Natural killer cell (primary cell): ENCODE measurements around the gene ARMCX2. TPM values are rescaled to one million over a fixed set of nuclear protein-coding genes. Genes with fewer than 3 reads are reported as not detected.

Experiments used
- ATAC-seq, 3 donors: fragments of 150-1000 bp in 2 of 3; fragments of 200-7000 bp in 1 of 3; cut with Tn5 transposase; 1 replicate in 1 of 3; 2 replicates in 2 of 3; pipeline ENCODE4 v1.10.0; 2021; ENCODE audit warnings: mild to moderate bottlenecking in 2 of 3, moderate library complexity in 2 of 3
- DNase-seq, 2 donors: peaks; one replicate each; pipeline versions ENCODE4 v3.0.0 to v3.0.0-alpha.2; 2013 to 2021; ENCODE audit warnings: mixed read lengths in 1 of 2
- H3K27ac ChIP-seq: one replicate; pipeline ENCODE4 v1.5.1; 2013; ENCODE audit warnings: mild to moderate bottlenecking, low read length
- H3K27me3 ChIP-seq: one replicate; pipeline ENCODE4 v1.6.1; 2013; ENCODE audit warnings: low read length; ENCODE audit not compliant: control insufficient read depth, insufficient read depth
- H3K36me3 ChIP-seq: one replicate; pipeline ENCODE4 v1.6.1; 2013; ENCODE audit warnings: low read length; ENCODE audit not compliant: control insufficient read depth, insufficient read depth
- H3K4me1 ChIP-seq: one replicate; pipeline ENCODE4 v1.6.1; 2013; ENCODE audit warnings: low read length; ENCODE audit not compliant: control insufficient read depth, insufficient read depth
- H3K4me3 ChIP-seq: one replicate; pipeline ENCODE4 v1.5.1; 2013; ENCODE audit warnings: low read length
- H3K9me3 ChIP-seq: one replicate; pipeline ENCODE4 v1.6.1; 2013; ENCODE audit warnings: low read length; ENCODE audit not compliant: control insufficient read depth, insufficient read depth
- H3K27ac Mint-ChIP-seq, 2 donors: one replicate each; pipeline ENCODE4 v1.8.0; 2022; ENCODE audit warnings: mild to moderate bottlenecking in 2 of 2, mixed read lengths in 2 of 2, moderate library complexity in 1 of 2
- H3K27me3 Mint-ChIP-seq, 2 donors: one replicate each; pipeline ENCODE4 v1.8.0; 2022; ENCODE audit warnings: low read depth in 2 of 2, mixed read lengths in 2 of 2
- H3K36me3 Mint-ChIP-seq: one replicate; pipeline ENCODE4 v1.8.0; 2022; ENCODE audit warnings: mixed read lengths
- H3K4me1 Mint-ChIP-seq, 2 donors: one replicate each; pipeline ENCODE4 v1.8.0; 2022; ENCODE audit warnings: mixed read lengths in 2 of 2
- H3K4me3 Mint-ChIP-seq: one replicate; pipeline ENCODE4 v1.8.0; 2022; ENCODE audit warnings: mild to moderate bottlenecking, moderate library complexity, mixed read lengths
- H3K9me3 Mint-ChIP-seq, 2 donors: one replicate each; pipeline ENCODE4 v1.8.0; 2022; ENCODE audit warnings: mixed read lengths in 2 of 2
- WGBS: methylation state at CpG from one replicate; pipeline ENCODE4 v1.1.7; 2013; ENCODE audit warnings: missing lambda C conversion rate; ENCODE audit not compliant: insufficient coverage; 5-methylcytosine and 5-hydroxymethylcytosine counted together
- intact Hi-C: fragments of 100-400 bp; cut with micrococcal nuclease; formaldehyde crosslinking; loops from one replicate; pipeline ENCODE4 v1.14.2; 2022
- total RNA-seq, 4 donors: library from RNA; stranded (reverse); fragments of 120-200 nt in 1 of 4; gene quantifications; one replicate each; pipeline versions ENCODE4 v1.2.3 to v1.2.4, GENCODE V29; 2013 to 2022
- TF ChIP-seq, protein P1 (sequence below): fragments of 200-600 bp; IDR thresholded peaks from one replicate; pipeline ENCODE4 v1.8.0; 2022; ENCODE audit warnings: antibody characterized with exemption

Gene ARMCX2
- total RNA-seq, 3 donors from 2014 or later (not counting 1 experiment from before 2014, with no cell fraction given): 1.9 to 2.4 (median 2.1) TPM

DNA sequence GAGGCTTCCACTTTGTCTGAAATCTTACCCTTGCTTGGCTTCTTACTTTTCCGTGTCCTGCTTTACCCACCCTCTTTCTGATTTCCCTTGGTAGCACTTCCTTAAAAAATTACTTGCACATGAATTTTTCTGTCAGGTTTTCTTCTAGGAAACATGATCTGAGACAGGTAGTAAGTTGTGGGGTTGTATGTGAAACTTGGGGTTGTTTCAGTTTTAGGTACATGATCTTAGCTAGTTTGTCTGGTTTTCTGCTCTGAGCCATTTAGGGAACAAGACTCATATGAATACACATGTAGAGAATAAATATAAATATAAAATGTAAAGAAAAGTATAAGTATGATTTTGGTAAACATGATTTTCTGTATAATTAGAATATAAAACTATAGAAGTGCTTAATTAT lies 17.4 kb upstream of the ARMCX2 start:
- Mint-ChIP-seq H3K9me3 (no peaks in the 10 kb centered on the region), H3K4me3 (no peak overlapping the region), H3K4me1 (no peaks in the 10 kb centered on the region), H3K36me3 (no peaks in the 10 kb centered on the region), H3K27ac (no peak overlapping the region), H3K27me3 (peaks cover 11 to 43% of the 10 kb centered on the region in 2 donors)
- H3K36me3 ChIP-seq: no peaks in the 10 kb centered on the region
- intact Hi-C loops: no loop called here
- DNase-seq (no peak), ATAC-seq (no peak)
- WGBS: 100% methylated on average over 1 of the region's 1 CpG
- H3K27me3 ChIP-seq: no peaks in the 10 kb centered on the region
- no peak overlapping the region for H3K4me3 ChIP-seq
- TF ChIP-seq, protein P1, sequence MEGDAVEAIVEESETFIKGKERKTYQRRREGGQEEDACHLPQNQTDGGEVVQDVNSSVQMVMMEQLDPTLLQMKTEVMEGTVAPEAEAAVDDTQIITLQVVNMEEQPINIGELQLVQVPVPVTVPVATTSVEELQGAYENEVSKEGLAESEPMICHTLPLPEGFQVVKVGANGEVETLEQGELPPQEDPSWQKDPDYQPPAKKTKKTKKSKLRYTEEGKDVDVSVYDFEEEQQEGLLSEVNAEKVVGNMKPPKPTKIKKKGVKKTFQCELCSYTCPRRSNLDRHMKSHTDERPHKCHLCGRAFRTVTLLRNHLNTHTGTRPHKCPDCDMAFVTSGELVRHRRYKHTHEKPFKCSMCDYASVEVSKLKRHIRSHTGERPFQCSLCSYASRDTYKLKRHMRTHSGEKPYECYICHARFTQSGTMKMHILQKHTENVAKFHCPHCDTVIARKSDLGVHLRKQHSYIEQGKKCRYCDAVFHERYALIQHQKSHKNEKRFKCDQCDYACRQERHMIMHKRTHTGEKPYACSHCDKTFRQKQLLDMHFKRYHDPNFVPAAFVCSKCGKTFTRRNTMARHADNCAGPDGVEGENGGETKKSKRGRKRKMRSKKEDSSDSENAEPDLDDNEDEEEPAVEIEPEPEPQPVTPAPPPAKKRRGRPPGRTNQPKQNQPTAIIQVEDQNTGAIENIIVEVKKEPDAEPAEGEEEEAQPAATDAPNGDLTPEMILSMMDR: no peak
- H3K9me3 ChIP-seq: no peaks in the 10 kb centered on the region
- no peak overlapping the region for H3K27ac ChIP-seq
- no peaks in the 10 kb centered on the region for H3K4me1 ChIP-seq

DNA sequence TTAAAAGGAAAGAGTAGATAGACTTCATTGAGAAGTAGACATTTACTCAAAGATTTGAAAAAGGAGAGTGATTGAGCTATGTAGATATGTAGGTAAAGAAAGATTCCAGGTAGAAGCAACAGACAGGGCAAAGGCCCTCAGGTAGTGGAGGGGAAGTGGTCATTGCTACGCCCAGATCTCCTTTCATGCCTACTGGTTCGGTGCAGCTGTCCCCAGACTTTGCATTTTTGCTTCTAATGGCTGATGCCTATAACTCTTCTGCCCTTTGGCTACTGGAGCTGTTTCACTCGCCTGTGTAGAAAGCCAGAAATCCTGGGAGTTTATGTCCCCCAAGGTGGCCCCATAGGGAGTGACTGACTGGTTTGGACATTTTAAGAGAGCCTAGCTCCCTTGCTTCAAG lies 16.9 kb upstream of the ARMCX2 start:
- no peaks in the 10 kb centered on the region for H3K36me3 ChIP-seq
- intact Hi-C loops: no loop called here
- TF ChIP-seq, protein P1: no peak
- H3K9me3 ChIP-seq: no peaks in the 10 kb centered on the region
- H3K4me1 ChIP-seq: no peaks in the 10 kb centered on the region
- WGBS: 80% methylated on average over 3 of the region's 3 CpGs
- no peak for DNase-seq
- Mint-ChIP-seq H3K36me3 (no peaks in the 10 kb centered on the region), H3K4me3 (no peak overlapping the region), H3K4me1 (no peaks in the 10 kb centered on the region), H3K27ac (no peak overlapping the region), H3K9me3 (no peaks in the 10 kb centered on the region), H3K27me3 (peaks cover 11 to 43% of the 10 kb centered on the region in 2 donors)
- ATAC-seq: no peak
- no peak overlapping the region for H3K4me3 ChIP-seq
- no peaks in the 10 kb centered on the region for H3K27me3 ChIP-seq
- H3K27ac ChIP-seq: no peak overlapping the region

DNA sequence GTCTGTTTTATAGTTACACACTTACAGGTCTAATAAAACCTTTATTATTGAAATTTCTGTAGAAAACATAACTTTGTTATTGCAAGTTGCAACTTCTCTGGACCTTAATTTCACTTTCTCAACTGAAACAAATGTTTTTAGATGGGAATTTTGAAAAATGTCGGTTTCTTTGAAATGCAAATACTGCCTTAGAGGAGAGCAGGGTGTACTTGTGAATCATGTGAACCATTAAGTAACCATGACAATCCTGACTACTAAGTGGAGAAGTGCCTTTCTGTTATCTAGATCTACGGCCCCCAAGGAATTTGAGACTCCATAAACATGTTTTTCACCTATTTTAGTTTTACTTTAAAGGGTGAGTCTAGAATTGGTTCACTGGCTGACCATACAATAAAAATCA lies 8.5 kb upstream of the ARMCX2 start:
- no peaks in the 10 kb centered on the region for H3K9me3 ChIP-seq
- H3K27ac ChIP-seq: no peak overlapping the region
- H3K27me3 ChIP-seq: no peaks in the 10 kb centered on the region
- intact Hi-C loops: no loop called here
- TF ChIP-seq, protein P1: no peak
- H3K4me3 Mint-ChIP-seq: no peak overlapping the region
- H3K36me3 Mint-ChIP-seq: no peaks in the 10 kb centered on the region
- no peak overlapping the region for H3K4me3 ChIP-seq
- H3K4me1 Mint-ChIP-seq: no peaks in the 10 kb centered on the region
- H3K27ac Mint-ChIP-seq: no peak overlapping the region
- no peaks in the 10 kb centered on the region for H3K36me3 ChIP-seq
- no peaks in the 10 kb centered on the region for H3K4me1 ChIP-seq
- H3K9me3 Mint-ChIP-seq: no peaks in the 10 kb centered on the region
- peaks cover 7 to 28% of the 10 kb centered on the region in 2 donors for H3K27me3 Mint-ChIP-seq
- DNase-seq: no peak
- no peak for ATAC-seq
- 100% methylated on average over 1 of the region's 2 CpGs for WGBS
